Midbrain (tissue), 1 donor: ENCODE results near the gene RNPEPL1.
A peak's percentile ranks its signal among the peaks of the same experiment; 100 is the strongest.
"Not testable (repeated sequence)": the region's sequence is repeated elsewhere in the genome, so short reads cannot be mapped to it uniquely, and the experiment has no call there.

Experiments used
- DNase-seq: peaks from one replicate; lab custom pipeline; 2025; lab: John Stamatoyannopoulos, UW

The RNPEPL1 gene, protein sequence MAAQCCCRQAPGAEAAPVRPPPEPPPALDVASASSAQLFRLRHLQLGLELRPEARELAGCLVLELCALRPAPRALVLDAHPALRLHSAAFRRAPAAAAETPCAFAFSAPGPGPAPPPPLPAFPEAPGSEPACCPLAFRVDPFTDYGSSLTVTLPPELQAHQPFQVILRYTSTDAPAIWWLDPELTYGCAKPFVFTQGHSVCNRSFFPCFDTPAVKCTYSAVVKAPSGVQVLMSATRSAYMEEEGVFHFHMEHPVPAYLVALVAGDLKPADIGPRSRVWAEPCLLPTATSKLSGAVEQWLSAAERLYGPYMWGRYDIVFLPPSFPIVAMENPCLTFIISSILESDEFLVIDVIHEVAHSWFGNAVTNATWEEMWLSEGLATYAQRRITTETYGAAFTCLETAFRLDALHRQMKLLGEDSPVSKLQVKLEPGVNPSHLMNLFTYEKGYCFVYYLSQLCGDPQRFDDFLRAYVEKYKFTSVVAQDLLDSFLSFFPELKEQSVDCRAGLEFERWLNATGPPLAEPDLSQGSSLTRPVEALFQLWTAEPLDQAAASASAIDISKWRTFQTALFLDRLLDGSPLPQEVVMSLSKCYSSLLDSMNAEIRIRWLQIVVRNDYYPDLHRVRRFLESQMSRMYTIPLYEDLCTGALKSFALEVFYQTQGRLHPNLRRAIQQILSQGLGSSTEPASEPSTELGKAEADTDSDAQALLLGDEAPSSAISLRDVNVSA

DNA sequence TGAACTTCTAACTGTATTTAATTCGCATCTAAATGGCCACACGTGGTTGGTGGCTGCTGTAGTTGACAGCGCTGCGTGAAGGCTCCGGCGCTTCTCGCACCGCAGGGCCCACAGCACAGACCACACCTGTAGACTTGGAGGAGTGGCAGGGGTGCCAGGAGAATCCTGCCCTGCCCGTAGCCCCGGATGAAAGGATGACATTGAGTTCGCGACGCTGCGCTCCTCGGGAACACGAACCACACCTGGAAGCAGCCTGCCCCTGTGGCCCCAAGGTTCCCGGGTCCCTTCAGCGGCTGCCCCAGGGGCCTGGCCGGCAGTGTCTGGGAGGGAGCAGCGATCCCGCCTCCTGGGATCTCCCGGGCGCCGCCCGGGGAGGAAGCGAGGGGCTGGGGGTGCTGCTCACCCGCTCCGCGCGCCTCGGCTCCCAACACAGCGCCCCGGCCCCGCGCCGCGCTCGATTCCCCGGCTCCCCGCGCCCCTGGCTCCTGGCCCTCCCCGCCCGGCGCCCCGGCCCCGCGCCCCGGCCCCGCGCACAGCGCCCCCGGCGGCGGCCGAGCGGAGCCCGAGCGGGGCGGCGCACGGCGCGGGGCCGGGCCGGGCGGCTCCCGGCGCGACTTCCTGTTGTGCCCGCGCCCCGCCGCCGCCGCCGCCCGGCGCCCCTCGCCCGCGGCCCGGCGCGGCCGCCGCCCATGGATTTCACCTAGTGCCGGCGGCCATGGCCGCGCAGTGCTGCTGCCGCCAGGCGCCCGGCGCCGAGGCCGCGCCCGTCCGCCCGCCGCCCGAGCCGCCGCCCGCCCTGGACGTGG is at the start of gene RNPEPL1:
TSS of gene RNPEPL1 (plus strand) at position 613 of the 806 bp plus-strand sequence. CDS start at position 716, 103 bp downstream.
- DNase-seq = peak; percentile 53

DNA sequence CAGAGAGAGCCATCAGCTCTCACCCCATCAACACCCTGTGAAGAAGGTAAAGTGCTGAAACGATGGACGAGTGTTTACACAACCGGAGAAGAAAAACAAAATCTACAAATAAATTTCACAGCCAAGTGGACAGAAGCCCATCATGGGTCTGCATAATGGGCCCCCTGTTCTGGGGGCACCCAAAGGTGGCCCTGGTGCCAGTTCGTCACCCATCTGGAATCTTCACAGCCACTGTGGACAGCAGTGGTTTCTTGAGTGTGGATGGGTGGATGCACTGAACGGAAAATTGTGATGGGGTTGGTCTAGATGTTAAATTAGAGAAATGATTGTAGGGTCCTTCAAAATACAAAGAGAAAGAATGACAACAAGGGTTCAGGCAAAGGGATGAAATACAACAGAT is 49.3 kb upstream of the RNPEPL1 start:
- DNase-seq = no peak

- no peak for DNase-seq
Measured at GRCh38 chr2:240519396-240520129, 48.7 kb upstream of the RNPEPL1 start.

DNA sequence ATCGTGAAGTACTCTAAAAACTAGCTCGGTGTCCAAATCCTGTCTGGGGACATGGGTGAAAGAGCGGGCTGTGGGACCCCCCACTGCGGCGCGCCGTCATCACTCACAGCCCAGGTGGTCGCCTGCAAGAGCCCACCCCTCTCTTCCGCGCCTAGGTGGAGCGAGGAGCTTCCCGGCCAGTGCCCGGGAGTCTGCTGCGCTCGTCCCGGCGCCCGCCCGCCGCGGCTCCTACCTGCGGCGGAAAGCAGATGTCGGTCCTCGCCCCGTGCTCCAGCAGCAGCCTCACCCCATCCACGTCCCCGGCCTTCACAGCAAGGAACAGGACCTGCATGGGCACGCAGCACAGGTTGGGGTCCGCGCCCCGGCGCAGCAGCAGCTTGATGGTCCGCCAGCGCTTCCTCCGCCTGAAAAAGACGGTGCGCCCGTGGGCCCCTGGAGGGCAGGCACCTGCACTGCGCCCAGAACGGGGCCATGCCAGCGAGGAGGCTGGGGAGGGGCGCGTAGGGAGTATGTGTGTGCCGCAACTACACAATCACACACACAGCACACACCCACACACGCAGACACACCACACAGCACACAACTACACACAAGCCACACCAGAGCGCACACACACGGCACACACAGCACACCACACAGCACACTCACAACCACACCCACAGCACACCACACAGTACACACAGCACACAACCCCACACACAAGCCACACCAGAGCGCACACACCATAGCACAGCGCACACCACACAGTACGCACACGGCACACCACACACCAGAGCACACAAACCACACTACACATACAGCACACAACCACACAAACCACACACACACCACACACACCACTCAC is 47.9 kb upstream of the RNPEPL1 start:
- DNase-seq = no peak

DNA sequence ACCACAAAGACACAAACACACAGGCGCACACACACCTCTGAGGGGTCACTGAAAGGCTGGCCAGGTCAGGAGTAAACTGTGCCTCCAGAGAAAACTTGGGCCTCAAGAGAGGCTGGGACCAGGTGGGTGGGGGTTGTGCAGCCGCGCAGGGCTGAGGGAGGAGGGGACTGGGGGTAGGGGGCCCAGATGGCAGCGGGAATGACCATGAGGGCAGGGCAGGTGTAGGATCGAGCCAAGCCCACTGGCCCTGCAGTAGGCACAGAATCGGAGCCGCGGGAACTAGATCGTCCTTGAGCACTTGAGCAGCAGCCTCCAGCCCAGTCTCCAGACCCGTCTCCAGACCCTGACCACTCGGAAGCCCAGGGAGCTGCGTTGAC is 47.3 kb upstream of the RNPEPL1 start:
- DNase-seq = no peak

DNA sequence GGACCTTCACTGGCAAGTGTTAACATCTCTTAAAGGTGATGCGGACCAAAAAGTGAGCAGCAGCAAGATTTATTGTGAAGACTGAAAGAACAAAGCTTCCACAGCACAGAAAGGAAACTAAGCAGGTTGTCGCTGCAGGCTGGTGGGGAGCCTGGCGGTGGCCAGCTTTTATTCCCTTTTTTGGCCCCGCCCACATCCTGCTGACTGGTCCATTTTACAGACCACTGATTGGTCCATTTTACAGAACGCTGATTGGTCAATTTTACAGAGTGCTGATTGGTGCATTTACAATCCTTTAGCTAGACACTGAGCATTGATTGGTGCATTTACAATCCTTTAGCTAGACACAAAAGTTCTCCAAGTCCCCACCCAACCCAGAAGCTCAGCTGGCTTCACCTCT is 46.4 kb upstream of the RNPEPL1 start:
- not testable (repeated sequence) for DNase-seq

DNA sequence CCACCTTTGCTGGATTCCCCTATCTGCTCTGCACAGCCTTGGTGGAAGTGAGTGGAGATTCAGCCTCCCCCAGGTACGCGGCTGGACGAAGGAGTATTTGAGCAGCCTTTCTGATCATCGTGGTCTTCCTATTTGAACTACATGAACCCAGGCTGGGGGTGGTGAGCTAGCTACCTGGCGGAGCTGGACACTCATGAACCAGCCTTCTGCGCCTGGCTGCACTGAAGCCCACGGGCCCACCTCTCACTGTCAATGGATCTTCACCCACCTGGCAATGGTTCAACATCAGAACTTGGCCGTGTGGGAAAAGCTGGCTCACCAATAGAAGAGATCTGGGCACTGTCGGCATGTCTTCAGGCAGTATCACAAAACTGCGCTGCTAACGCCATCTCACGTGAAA is 45.9 kb upstream of the RNPEPL1 start:
- no peak for DNase-seq

DNA sequence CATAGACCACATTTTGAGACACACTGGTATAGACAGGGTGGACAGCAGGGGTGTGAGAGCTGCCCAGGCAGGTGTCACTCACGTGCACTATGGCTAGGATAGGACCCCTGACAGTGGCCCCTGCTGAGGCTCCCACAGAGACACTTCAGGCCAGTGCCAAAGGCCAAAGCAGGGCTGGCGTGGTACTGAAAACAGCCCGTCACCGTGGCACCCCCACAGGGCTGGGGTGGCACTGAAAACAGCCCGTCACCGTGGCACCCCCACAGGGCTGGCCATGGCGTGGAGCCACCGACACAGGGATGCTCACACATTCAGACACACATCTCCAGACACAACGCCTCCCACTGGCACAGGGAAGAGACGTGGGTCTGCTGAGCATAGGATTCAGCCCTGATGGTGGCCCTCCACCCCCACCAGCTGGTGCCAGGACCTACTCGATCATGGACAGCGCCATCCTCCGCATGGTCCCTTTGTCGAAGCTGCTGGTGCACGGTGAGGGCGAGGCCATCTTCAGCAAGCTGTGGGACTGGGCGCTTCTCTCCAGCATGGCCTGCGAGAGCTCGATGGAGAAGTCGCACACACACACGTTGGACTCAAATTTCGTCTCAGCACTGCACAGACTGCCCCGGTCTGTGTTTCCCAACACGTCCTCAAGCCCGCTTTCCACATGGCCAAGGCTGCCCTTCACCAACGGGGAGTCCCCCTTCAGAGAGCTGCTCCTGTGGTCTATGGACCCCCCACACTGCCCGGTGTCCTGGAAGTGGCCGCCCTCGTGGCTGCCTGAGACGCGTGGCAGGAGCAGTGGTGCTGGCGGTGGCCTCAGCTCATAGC is 44.6 kb upstream of the RNPEPL1 start:
- DNase-seq = no peak

- DNase-seq = no peak
Measured at GRCh38 chr2:240524963-240525718, 43.1 kb upstream of the RNPEPL1 start.

- DNase-seq = no peak
Measured at GRCh38 chr2:240525802-240526201, 42.5 kb upstream of the RNPEPL1 start.

- no peak for DNase-seq
Measured at GRCh38 chr2:240526521-240526920, 41.8 kb upstream of the RNPEPL1 start.

GRCh38 chr2:240527153-240527750 is 41.0 kb upstream of the RNPEPL1 start:
- DNase-seq = no peak

- DNase-seq = no peak
Measured at GRCh38 chr2:240528406-240529040, 39.8 kb upstream of the RNPEPL1 start.

GRCh38 chr2:240529344-240529999 is 38.8 kb upstream of the RNPEPL1 start:
- DNase-seq = no peak

DNA sequence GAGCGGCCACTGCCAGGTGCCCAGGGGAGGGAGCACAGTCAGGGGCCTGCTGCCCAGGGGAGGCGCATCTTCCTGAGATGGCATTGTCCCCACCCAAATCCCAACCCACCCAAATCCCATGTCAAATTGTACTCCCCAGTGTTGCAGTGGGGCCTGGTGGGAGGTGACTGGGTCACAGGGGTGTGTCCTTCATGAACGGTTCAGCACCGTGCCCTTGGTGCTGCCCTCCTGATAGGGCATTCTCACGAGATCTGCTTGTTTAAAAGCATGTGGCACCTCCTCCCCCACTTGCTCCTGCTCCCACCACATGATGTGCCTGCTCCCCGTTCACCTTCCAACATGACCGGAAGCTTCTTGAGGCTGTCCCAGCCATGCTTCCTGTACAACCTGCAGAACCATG is 38.1 kb upstream of the RNPEPL1 start:
- no peak for DNase-seq

DNA sequence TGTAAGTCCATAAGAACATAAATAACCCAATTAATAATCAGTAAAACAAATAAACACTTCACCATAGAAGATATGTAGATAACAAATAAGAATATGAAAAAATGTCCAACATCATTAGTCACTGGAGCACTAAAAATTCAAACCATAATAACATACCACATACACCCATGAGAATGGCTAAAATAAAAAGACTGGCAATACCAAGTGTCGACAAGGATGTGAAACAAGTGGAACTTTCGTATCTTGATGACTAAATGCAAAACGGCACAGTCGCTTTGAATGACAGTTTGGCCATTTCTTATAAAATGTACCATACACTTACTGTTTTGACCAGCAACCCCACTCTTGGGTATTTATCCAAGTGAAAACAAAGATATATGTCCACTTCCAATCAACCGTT is 37.2 kb upstream of the RNPEPL1 start:
- no peak for DNase-seq

DNA sequence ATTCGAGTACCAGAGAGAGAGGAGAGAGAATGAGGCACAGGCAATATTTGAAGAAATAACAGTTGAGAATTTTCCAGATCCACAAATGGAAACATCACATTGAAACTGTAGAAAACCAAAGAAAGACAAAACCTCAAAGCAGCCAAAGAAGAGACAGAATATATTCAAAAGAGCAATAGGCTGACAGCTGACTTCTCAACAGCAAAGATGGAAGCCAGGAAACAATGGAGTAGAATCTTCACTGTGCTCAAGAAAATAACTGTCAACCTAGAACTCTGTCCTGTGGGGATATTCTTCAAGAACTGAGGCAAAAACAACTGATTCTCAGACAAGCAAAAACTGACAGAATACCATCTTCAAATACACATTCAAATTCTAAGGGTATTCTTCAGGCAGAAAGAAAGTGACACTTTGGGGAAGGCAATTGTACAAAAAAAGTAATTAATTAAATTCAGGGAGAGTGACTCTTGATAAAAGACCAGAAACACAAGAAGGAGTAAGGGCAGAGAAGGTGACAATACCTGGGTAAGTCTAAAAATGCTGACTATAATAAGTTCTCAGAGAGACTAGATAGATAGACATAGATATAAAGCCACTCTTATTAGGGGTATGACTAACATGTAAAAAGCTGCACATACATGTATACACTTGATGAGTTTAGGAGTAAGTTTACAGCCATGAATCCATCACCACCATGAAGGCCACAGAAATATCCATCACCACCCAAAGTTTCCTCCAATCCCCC is 36.1 kb upstream of the RNPEPL1 start:
- no peak for DNase-seq
